Measurements from ENCODE around the gene TXLNB.

The TXLNB gene

DNA sequence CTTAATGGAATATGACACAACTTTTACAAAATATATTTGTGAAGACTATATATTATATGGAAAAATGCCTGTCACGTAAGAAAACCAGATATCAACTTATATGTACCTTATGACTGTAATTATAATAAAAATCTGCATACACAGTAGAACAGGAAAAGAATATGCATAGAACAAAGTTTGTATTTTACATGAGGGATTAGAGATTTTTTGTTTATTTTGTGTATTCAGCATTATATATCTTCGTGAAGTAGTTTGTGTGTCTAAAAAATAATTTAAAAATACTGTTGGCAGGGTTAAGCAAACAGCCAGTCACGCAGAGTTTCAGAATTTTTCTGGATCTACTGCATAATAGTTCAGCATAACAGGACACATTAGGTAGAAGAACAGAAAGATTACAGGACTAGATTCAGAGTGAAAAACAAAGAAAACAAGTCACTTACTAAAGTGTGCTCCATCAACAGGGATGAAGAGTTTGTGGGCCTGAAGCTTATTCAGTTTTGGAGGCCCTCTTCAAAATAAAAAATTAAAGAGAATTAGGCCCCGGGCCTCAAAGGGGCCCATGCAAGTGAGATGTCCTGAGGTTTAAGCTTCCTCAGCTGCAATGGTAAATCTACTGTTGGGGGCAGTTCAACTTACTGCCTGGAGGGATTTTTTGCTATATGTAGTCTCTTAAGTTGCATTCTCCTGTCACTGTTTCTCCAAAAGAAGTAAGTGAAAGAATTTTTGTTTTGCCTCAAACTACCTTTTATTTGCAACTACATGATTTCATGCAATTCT is 16.3 kb downstream of the TXLNB start:
- in situ Hi-C loops (cut with MboI; ENCODE audit: low sequenced_read_pairs): no loop called here

DNA sequence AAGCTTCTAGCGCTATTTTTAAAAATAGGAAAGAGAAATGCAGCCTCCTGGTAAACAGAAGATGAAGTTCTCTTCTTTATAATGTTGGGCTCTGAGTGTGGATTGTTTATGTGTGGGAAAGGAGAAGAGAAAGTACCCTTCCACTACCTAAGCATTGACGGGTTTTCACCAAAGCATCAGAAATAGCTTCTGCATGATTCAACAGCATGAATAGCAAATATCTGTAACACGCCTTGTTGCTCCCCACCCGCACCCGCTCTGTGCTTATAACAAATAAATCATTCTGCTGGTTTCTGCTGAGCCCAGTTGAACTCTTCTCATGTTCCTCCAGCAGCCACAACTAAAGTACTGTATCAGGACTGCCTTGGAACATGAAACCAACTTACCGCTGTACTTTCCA is 20.7 kb downstream of the TXLNB start:
- in situ Hi-C loops (cut with MboI; ENCODE audit: low sequenced_read_pairs): no loop called here

DNA sequence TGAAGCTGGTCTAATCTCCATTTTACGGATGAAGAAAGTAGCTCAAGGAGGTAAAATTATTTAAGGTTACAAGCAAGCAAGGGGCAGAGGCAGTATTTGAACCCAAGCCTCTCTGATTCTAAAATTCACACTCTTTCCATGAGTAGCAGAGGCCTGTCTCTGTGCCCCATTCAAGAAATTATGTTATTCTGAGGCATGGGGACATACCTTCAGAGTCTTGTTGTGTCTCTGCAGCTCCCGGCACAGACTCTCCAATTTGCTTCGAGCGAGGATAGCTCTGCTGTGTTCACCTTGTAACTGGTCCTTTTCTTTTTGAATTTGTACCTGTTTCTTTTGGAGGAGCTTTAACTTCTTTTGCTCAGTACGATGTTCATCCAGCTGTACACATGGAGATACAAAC is 21.5 kb downstream of the TXLNB start:
- in situ Hi-C loops (cut with MboI; ENCODE audit: low sequenced_read_pairs): no loop called here

DNA sequence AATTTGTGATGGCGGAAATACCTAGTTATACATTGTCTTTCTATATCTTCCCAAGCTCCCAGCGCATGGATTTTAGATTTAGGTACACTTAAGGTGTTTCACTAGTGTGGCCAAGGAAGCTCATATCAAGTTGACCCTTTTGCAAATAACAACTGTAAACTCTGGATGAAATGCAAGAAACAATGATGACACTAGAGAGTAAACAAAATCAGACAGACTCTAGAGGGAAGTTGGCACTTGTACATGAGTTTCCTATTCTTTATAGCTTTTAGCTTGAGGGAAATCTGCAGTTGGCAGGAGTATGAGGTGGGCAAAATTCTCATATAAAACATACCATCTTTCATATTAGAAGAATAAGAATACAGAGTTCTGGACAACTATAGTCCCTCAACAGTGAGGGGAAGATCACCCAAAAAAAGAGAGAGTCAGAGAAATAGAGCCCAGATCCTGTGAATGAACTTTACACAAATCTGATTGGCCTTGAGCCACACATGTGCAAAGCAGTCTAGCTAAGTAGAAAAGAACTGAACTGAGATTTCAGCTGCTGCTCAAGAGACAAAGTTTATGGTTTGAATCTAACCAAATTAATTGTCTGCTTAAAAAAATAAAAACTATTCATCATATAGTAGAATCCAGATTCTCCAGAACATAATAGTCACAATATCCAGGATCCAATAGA is 26.1 kb downstream of the TXLNB start:
- in situ Hi-C loops (cut with MboI; ENCODE audit: low sequenced_read_pairs): no loop called here

DNA sequence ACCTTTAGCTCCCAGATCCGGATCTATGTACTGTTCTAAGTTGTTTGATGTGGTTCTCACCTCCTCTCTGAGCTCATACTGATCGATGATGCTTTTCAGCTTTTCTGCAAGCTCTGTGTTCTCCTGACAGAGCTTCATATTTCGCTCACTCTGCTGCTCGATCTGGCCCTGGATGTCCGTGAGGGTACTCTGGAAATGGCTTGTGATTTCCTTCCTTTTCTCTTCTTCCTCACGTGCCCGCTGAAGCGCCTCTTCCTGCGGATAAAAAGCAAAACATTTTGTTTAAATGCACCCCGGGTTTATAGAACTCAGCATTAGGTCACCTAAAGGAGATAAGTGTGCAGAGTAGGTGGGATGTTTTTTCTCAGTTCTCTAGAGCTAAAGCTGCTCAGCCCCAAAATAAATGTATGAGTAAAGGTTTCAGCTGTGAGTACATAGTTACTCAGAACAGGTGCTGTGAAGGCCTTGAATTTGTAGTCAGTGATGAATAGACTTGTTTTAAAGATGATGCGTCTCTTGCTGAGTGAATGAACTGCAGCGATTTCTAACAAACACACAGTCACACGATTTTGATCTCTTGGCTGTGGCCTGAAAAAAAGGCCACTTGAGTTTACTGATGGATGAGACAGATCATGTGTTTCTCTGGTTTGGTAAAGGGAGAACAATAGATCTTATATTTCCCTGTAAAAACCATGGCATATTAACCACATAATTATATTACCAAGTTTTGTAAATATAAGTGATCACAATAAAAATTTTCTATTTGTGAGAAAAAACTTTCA is 29.1 kb downstream of the TXLNB start:
- in situ Hi-C loops (cut with MboI; ENCODE audit: low sequenced_read_pairs): no loop called here

DNA sequence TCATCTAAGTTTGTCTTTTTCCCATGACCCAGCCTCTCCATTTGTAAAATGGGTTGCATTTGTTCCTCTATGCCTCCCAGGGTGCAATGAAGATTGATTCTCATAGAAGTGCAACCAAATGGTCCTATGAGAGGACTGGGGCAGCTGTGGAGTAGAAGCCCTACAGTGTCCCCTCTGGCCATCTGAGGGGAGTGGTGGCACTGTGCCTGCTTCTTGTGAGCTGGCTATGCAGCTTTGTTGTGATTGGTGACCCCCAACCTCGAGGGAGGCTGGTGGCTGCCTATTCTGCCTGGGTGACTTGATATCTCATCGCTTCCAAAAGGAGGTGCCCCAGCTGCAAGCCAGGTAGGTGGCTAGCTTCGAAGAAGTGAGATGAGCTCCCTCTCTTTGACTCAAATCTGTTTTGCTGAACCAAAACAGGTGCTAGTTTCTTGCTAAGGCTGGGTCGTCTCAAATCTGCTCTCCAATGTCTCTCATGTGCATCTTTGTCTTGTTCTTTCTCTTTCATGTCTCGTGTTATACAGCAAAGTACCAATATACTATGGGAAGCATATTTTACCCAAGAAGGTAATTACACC is 33.9 kb downstream of the TXLNB start:
- in situ Hi-C loops (cut with MboI; ENCODE audit: low sequenced_read_pairs): no loop called here

DNA sequence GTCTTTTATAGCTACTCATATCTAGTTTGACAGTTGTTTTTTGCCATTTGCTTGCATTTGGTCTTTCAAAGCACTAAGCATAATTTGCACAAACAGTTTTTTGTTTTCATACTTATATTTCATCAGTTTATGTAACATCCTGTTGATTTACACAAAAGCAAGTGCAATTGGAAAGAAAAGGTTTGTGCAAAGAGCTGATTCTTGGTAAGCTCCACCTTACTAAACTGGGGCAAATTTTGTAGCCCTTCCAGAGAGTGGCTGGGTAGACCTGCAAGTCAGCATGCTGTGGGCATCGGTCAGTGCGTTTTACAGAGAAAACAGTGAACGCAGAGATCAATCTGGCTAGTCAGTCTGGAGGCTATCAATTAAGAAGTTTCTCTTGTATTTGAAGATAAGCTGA is 34.5 kb downstream of the TXLNB start:
- in situ Hi-C loops (cut with MboI; ENCODE audit: low sequenced_read_pairs): no loop called here

DNA sequence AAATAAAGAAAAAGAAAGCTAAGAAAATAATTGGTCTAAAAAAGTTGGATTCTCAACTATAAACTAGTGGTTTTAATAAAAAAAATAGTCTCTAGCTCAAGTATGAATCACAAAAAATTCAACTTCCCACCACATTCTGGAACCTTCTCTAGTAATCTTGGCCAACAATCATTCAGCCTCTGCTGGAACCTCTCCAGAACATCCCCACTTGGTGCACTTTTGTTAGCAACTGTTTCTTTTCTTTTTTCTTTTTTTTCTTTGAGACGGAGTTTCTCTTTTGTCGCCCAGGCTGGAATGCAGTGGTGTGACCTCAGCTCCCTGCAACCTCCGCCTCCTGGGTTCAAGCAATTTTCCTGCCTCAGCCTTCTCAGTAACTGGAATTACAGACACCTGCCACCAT is 35.7 kb downstream of the TXLNB start:
- in situ Hi-C loops (cut with MboI; ENCODE audit: low sequenced_read_pairs): no loop called here

DNA sequence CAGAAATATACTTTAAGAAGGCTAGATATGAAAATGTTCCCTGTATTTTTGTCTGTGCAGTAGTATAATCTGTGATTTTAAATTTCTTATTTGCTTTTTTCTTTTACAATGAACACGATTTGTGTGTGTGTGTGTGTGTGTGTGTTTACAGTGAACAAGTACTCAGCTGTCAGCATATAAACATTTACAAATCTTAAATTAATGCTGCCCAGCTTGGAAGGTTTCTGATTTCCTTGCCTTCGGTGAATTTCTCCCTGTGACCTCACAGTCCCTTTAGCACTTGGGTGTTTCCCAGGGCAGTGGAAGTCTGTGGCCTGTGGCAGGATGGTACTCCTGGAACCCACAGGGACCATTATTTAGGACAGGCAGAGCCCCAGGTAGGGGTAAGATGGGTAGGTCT is 37.6 kb downstream of the TXLNB start:
- in situ Hi-C loops (cut with MboI; ENCODE audit: low sequenced_read_pairs): no loop called here

DNA sequence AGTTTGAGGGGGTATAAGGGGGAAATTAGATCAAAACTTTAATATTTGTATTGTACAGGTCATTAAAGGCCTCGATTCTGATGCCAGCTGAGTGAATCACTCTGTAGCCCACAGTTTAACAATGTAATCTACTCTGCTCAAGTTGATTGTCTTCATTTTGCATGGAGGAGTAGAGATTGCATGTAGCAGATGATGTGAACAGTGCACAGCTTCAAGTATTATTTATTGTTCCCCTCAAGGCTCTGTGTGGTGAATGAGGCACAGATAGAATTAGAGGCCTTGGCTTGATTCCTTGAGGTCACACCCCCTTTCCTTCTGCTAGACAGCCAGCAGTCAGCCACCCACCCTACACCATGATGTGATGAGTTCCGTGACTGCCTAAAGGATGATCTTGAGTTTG is 38.1 kb downstream of the TXLNB start:
- in situ Hi-C loops (cut with MboI; ENCODE audit: low sequenced_read_pairs): no loop called here

DNA sequence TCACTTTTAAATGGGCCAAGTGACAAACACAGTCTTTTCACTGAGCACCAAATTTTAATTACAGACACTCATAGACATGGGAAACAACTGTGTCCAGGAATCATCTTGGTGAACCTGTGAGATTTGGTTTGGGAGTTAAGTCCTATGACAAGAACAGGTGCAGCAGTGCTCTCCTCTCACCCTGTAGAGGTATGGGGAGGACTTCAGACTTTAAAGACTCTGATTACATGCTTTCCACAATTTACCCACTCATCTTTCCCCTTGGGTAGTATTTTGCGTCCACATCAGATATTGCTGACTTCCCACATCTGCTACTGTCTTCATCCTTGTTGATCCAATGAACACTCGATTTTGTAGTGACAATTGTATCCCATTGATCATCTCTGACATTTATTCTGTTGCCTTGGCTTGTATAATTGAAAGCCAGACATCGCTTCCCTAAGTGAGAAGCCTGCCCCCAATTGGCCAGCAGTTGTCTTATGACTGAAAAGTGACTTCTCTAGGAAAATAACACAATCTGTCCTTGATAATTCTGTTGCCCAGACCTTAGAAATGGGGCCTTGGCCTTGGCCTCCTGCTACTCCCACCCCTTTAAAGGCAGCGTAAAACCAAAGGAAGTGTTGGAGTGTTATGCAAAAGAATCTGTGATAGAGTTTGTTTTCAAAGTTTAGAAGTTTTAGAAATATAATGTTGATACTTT is 40.0 kb downstream of the TXLNB start:
- in situ Hi-C loops (cut with MboI; ENCODE audit: low sequenced_read_pairs): no loop called here

DNA sequence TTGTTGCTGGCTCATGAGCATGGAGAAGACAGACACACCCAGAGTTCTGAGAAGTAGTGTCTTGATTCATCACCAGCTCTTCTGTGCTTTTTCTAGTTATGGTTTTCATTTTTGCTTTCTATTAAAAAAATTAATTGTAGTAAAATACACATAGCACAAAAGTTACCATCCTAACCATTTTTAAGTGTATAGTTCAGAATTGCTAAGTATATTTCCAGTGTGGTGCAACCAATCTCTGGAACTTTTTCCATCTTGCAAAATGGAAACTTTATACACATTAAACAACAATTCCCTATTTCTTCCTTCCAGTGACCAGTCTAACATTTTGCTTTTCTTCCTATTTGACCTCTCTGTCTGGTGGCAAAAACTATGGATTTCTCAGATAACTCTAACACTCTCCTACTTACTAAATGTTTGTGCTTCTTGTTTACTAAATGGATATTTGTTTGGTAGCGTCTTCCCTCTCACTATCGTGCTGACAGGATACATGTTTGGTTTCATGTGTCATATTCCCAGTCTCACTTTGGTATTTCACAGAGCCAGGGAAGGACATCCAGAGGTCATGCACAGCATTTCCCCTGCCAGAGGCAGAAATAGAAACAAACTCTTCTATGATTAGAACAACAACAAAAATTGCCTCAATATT is 40.6 kb downstream of the TXLNB start:
- in situ Hi-C loops (cut with MboI; ENCODE audit: low sequenced_read_pairs): no loop called here

DNA sequence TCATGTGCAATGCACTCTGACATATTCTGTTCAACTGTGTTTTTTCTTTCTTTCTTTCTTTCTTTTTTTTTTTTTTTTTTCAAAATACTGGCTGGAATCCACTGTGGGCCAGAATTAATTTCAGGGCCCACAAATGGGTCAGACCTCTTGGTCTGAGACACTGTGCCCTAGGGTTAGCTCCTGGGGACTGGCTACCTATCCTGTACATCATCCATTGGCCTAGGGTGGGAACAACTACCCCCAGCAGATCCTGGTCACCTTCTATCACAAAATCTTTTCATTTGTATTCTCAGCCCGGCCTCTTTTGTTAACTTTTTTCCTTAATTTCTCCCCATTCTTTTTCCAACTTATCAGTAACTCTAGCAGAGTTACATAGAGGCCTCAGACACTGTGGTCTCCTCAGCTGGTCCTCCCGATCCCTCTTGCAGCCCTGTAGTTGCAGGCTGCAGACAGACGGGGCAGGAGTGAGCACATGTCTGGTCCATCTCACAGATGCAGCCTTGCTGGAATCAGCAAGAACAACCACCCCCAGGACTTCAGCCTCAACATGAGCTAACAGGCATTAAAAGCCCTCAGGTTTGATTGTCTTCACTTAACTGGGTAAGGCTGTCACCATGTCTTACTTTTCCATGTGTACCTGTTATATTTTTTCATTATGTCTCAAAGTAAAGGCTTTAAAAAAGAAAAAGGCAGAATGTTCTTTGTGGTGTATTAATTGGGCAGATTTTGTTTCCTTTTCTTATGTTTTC is 41.3 kb downstream of the TXLNB start:
- in situ Hi-C loops (cut with MboI; ENCODE audit: low sequenced_read_pairs): no loop called here

DNA sequence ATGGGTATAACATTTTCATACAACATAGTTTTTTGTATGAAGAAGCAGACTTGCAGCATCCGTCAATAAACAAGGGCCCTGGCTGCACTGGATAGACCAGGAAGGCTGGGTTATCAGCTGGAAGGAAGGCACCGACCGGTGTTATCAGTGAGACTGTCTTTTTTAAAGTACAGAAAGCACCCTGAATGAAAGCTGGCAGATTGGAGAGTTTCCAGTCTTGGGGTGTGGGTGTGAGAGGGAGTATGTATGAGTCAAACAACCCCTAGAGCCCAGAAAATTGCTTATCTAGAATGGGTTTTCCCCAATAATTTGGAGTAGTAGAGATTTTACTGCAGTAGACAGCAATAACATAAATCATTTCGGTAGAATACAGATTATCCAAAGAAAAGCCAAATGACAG is 42.4 kb downstream of the TXLNB start:
- in situ Hi-C loops (cut with MboI; ENCODE audit: low sequenced_read_pairs): no loop called here

DNA sequence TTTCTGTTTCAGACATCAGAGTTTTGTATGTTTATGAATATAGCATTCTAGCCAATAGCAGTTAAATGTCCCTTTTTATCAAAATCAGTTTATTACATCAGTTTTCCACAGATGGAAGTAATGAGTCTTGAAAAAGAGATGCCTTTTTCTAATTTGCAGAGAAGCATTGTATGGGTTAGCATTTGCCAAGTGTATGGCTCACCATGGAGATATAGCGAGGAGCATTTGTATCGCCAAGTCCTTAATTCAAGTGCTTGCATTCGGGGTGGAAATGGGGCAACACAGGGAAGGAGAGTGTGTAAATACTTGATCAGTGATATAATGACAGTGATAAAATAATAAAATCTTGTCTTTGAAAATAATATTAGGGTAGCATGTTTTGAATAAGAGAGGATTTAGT is 42.9 kb downstream of the TXLNB start:
- in situ Hi-C loops (cut with MboI; ENCODE audit: low sequenced_read_pairs): no loop called here

DNA sequence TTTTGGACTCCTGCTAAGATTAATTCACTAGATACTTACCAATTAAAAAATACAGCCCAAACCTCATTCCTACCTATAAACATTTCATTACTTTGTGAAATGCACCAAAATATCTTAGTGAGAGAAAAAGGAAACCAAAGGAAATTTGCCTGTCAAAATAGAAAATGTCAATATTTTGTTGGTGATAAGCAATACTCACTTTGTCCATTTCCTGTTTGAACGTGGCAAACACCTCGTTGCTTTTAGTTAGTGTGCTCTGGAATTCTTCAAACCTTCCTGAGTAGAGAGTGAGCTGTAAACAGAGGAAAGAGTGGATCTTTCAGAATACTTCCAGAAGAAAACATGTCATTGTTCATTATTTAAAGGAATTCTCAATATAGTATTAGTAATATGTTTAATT is 44.2 kb downstream of the TXLNB start:
- in situ Hi-C loops (cut with MboI; ENCODE audit: low sequenced_read_pairs): no loop called here

DNA sequence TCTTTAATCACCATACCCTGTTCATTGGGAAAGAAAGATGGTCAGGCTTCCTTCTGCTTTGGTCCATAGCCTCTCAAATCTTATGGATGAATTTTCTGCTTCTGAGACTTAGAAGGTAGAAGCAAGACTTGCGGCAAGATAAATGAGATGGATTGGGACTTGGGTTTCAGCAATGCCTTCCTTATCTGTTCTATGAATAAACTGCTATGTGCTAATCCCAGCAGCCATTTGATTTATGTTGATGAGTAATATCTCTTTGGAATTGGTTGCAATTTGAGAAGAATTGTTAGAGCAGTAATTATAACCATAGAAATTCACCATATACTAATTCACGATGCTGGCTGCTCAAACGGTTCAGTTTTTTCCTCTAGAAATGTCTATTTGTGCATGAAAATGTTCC is 48.3 kb downstream of the TXLNB start:
- in situ Hi-C loops (cut with MboI; ENCODE audit: low sequenced_read_pairs): no loop called here

DNA sequence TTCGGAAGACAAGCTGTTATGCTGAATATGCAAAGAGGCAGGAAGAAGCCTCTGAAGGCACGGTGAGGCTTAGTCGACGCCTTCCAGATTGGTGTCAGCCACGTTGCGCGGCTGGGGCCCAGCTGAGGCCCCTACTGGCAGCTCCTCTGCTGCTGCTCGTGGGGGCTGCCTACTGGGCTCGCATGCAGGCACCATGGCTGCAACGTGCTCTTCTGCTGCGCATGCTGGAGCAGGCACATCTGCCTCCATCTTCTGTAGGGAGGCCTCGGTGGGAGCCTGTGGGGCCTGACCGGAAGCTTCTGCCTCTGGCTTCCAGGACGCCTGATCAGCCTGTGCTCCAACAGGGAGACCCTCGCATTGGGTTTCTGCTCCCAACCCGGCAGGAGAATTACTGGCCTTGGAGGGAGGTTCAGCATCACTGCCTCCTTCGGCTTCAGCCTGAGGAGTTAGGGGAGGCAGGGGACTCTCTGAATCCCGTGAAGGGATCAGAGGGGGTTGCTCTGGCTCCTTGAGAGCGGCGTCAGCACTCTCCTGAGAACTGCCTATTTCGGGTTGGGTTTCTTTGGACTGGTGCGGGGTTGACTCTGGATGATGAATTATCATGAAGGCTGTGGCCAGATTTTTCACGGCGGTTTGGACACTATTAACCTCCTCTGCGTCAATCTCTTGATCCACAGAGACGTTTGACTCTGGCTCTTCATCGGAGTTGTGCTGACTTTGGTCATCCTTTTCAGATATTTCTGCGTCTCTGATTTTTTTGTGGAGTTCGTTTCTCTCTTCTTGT is 49.1 kb downstream of the TXLNB start:
- in situ Hi-C loops (cut with MboI; ENCODE audit: low sequenced_read_pairs): no loop called here
